ENCODE measurements around the gene MRM1.

DNA sequence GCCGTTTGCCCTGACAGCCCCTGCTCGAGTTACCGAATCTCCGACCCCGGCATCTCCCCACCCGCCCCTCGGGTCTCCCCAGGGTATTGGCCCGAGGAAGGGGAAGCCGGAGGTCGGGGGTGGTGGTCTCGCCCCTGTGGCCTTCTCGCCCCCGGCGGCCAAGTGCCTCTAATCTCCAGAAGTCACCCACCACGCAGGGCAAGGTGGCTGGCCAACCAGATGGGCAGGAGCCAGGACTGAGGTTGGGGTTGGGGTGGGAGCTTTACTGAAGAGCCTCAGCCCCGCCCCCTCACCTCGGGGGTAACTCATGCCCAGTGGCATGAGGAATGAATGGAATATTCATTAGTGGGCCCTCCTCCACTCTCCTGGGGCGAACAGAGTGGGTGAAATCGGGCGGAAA lies 9.1 kb upstream of the MRM1 start:
- no peak for TF ChIP-seq POLR2A (IDR thresholded peaks at IDR 0.05)
- TF ChIP-seq, protein P1, sequence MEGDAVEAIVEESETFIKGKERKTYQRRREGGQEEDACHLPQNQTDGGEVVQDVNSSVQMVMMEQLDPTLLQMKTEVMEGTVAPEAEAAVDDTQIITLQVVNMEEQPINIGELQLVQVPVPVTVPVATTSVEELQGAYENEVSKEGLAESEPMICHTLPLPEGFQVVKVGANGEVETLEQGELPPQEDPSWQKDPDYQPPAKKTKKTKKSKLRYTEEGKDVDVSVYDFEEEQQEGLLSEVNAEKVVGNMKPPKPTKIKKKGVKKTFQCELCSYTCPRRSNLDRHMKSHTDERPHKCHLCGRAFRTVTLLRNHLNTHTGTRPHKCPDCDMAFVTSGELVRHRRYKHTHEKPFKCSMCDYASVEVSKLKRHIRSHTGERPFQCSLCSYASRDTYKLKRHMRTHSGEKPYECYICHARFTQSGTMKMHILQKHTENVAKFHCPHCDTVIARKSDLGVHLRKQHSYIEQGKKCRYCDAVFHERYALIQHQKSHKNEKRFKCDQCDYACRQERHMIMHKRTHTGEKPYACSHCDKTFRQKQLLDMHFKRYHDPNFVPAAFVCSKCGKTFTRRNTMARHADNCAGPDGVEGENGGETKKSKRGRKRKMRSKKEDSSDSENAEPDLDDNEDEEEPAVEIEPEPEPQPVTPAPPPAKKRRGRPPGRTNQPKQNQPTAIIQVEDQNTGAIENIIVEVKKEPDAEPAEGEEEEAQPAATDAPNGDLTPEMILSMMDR (IDR thresholded peaks at IDR 0.05) = no peak

Measured in lower leg skin (tissue), 3 donors.